BE2C (cell line): ENCODE results near the gene ZNF777.

ENCODE experiments used
- DNase-seq: peaks from one replicate; pipeline ENCODE4 v3.0.0-alpha.2; 2020
- H3K27me3 ChIP-seq: fragments of 250-450 bp; sonication (Bioruptor Pico); 2 replicates; pipeline ENCODE4 v1.5.1; 2020; ENCODE audit warnings: mild to moderate bottlenecking
- H3K36me3 ChIP-seq: fragments of 250-450 bp; sonication (Bioruptor Pico); 2 replicates; pipeline ENCODE4 v1.5.1; 2020; ENCODE audit warnings: mild to moderate bottlenecking
- H3K4me1 ChIP-seq: fragments of 250-450 bp; sonication (Bioruptor Pico); 2 replicates; pipeline ENCODE4 v1.5.1; 2020
- H3K4me3 ChIP-seq: 2 replicates; pipeline ENCODE4 v1.5.1; 2011; ENCODE audit warnings: low read depth, low read length
- H3K9me3 ChIP-seq: fragments of 250-450 bp; sonication (Bioruptor Pico); 2 replicates; pipeline ENCODE4 v1.5.1; 2020
- TF ChIP-seq, protein P1 (sequence below): IDR thresholded peaks from 2 replicates; pipeline ENCODE4 v1.5.1; 2012; ENCODE audit warnings: mild to moderate bottlenecking, low read depth, low read length

Gene ZNF777

DNA sequence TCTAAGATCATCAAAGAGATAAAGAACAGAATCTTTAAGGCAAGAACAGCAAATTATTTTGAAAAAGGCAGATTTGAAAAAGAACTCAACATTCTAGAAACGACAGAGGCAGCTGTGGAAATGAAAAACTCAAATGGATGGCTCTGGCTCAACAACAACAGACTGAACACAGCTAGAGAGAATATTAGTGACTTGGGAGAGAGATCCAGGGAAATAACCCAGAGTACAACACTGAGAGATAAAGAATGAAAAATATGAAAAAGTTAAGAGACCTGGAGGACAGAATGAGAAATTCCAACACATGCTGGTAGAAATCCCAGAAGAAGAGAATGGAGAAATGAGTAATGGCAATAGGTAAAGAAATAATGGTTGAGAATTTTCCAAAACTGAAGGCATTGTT lies 17.9 kb upstream of the ZNF777 start:
- no peak overlapping the region for H3K4me3 ChIP-seq
- no peaks in the 10 kb centered on the region for H3K9me3 ChIP-seq
- no peaks in the 10 kb centered on the region for H3K4me1 ChIP-seq
- TF ChIP-seq, protein P1, sequence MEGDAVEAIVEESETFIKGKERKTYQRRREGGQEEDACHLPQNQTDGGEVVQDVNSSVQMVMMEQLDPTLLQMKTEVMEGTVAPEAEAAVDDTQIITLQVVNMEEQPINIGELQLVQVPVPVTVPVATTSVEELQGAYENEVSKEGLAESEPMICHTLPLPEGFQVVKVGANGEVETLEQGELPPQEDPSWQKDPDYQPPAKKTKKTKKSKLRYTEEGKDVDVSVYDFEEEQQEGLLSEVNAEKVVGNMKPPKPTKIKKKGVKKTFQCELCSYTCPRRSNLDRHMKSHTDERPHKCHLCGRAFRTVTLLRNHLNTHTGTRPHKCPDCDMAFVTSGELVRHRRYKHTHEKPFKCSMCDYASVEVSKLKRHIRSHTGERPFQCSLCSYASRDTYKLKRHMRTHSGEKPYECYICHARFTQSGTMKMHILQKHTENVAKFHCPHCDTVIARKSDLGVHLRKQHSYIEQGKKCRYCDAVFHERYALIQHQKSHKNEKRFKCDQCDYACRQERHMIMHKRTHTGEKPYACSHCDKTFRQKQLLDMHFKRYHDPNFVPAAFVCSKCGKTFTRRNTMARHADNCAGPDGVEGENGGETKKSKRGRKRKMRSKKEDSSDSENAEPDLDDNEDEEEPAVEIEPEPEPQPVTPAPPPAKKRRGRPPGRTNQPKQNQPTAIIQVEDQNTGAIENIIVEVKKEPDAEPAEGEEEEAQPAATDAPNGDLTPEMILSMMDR: no peak
- no peak for DNase-seq
- H3K36me3 ChIP-seq: peaks cover 28% of the 10 kb centered on the region
- no peaks in the 10 kb centered on the region for H3K27me3 ChIP-seq

DNA sequence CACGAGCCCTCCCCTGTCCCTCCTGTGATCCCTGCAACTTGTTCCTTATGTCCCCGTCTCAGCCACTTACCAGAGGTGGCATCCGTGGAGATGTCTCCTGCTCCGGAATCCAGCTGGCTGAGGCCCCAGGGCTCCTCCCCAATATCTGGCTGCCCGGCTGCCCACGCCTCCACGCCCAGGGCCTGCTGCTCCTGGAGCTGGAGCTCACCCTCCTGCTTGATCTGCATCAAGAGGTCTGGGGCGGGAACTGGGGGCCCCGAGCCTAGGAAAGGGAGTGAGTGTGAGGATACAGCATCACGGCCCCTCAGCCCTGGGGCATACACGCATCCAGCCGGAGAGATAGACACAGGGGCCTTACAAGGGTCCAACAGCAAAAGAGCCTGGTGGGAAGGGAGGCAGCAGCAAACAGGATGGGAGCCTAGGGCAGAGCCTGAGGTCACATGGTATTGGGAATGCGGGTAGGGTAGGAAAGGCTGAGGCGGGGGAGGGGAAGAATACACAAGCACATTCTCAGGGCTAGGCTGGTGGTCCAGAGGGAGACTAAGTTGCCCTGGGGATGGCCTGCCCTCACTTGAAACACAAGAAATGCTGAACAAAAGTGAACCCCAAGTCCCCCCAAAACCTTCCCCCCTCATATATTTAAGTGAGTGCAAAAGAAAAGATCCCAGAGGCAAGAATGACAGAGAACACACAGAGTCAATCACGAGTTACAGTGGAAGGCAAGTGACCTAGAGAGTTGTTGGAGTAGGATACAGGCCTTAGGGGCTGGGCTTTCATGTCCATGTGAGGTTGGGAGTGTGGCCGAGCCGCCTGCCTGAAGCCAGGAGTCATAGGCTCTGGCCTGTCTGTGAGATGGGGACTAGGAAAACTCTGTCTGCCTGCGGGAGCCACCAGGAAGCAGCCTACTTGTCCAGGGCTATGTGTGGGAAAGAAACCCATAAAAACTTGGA lies 16.9 kb upstream of the ZNF777 start:
- TF ChIP-seq, protein P1: no peak
- Histone ChIP-seq H3K4me3 (no peak overlapping the region), H3K4me1 (no peaks in the 10 kb centered on the region), H3K36me3 (peaks cover 34% of the 10 kb centered on the region), H3K9me3 (no peaks in the 10 kb centered on the region), H3K27me3 (no peaks in the 10 kb centered on the region)
- DNase-seq: no peak

DNA sequence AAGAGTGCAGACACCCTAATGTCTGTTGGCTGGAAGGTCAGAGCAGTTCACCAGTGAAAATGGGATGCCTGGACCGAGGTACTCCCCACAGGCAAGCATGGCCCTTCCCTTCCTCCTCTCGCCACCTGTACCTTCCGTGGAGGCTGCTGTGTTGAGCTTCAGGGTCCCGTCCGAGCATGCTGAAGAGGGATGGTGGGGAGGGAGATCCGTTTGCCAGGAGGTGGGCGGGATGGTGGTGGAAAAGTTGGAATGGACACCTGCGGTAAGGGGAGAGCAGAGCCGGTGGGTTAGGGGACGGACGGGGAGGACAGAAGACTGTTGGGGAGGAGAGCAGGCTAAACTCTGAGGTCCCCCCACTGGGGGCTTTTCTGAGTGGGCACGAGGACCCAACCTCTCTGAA lies 15.9 kb upstream of the ZNF777 start:
- Histone ChIP-seq H3K4me1 (no peaks in the 10 kb centered on the region), H3K27me3 (no peaks in the 10 kb centered on the region), H3K9me3 (no peaks in the 10 kb centered on the region), H3K4me3 (no peak overlapping the region), H3K36me3 (peaks cover 34% of the 10 kb centered on the region)
- DNase-seq: no peak
- TF ChIP-seq, protein P1: no peak

DNA sequence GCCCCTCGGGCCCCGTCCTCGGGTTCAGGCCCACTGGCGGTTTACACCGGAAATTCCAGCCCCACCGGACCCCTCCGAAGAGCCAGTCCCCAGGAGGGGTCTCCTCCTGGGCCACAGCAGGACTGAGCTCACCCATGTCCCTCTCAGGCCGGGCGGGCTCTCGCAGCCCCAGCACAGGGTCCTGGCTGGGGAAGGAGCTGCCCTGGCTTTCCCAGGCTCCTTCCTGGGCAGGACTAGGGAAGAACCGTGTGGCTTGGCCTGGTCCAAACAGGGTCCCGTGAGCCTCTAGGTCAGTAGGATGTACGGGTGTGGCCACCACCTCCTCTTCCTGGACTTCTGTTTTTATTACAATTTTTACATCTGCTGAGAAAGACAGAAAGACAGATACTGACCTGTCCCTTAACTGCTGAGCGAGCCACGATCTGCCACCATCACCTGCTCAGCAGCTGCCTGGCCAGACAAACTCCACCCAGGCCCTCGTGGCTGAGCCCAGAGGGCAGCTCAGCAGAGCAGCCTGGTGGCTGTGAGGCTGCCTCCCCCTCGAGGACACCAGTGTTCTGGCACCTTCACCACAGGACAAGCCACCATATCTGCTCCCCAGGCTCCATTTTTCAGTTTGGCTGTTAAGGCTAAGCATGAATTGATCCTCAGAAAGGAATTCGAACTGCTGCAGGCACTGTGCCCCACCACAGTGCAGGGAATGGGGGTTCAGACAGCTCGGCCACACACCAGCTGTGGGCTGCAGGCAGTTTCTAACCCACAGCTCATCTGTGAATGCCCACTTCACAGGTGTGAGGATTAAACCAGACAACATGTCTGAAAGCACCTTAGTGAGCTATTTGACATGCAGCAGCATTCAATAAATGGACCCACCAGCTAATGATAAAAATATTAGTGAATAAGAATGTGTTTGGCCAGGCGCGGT lies 14.5 kb upstream of the ZNF777 start:
- Histone ChIP-seq H3K36me3 (peaks cover 34% of the 10 kb centered on the region), H3K9me3 (no peaks in the 10 kb centered on the region), H3K27me3 (no peaks in the 10 kb centered on the region), H3K4me1 (no peaks in the 10 kb centered on the region), H3K4me3 (no peak overlapping the region)
- TF ChIP-seq, protein P1: no peak
- DNase-seq: no peak

DNA sequence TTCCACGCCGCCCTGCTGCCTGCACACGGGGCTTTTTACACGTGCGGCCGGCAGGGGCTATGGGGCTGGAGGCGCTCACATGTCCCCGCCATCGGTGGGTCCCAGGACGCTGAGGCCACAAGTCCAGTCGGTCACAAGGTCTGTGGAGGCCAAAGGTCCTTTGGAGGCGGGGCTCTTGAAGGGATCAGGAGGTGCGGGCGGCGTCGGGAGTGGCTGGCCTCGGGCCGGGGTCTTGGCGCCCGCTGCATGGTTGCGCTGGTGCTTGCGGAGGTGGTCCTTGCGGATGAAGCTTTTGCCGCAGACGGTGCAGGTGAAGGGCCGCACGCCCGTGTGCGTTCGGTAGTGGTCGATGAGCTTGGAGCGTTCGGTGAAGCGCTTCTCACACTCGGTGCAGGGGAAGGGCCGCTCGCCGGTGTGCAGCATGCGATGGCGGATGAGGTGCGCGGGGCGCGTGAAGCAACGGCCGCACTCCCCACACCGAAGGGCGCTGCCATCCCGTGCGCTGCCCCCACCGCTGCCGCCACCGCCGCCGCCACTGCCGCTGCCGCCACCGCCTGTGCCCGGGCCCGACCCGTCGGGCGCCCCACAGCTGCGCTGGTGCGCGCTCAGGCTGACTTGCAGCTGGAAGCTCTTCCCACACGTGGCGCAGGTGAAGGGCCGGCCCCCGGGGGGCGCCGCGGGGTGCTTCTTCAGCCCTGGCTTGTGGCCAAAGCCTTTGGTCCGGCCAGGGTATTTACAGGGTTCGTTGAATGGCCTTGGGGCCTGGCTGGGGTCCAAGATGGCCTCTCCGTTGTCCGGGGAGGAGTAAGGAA lies 13.7 kb upstream of the ZNF777 start:
- DNase-seq: no peak
- TF ChIP-seq, protein P1: no peak
- Histone ChIP-seq H3K4me3 (no peak overlapping the region), H3K4me1 (no peaks in the 10 kb centered on the region), H3K27me3 (no peaks in the 10 kb centered on the region), H3K9me3 (no peaks in the 10 kb centered on the region), H3K36me3 (peaks cover 30% of the 10 kb centered on the region)
